Measurements from ENCODE around the gene PROM1.

GRCh38 chr4:15934259-15934658 is 149.6 kb downstream of the PROM1 start:
- TF ChIP-seq ZZZ3 (IDR thresholded peaks at IDR 0.05), result no peak
- no peak for TF ChIP-seq USF2 (CRISPR knock-in tag; IDR thresholded peaks at IDR 0.05)
- TF ChIP-seq RAD21 (CRISPR knock-in tag; conservative IDR thresholded peaks at IDR 0.05 in 1 of 2, IDR thresholded peaks at IDR 0.05 in 1 of 2), result no peak
- TF ChIP-seq, protein P1, sequence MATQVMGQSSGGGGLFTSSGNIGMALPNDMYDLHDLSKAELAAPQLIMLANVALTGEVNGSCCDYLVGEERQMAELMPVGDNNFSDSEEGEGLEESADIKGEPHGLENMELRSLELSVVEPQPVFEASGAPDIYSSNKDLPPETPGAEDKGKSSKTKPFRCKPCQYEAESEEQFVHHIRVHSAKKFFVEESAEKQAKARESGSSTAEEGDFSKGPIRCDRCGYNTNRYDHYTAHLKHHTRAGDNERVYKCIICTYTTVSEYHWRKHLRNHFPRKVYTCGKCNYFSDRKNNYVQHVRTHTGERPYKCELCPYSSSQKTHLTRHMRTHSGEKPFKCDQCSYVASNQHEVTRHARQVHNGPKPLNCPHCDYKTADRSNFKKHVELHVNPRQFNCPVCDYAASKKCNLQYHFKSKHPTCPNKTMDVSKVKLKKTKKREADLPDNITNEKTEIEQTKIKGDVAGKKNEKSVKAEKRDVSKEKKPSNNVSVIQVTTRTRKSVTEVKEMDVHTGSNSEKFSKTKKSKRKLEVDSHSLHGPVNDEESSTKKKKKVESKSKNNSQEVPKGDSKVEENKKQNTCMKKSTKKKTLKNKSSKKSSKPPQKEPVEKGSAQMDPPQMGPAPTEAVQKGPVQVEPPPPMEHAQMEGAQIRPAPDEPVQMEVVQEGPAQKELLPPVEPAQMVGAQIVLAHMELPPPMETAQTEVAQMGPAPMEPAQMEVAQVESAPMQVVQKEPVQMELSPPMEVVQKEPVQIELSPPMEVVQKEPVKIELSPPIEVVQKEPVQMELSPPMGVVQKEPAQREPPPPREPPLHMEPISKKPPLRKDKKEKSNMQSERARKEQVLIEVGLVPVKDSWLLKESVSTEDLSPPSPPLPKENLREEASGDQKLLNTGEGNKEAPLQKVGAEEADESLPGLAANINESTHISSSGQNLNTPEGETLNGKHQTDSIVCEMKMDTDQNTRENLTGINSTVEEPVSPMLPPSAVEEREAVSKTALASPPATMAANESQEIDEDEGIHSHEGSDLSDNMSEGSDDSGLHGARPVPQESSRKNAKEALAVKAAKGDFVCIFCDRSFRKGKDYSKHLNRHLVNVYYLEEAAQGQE (IDR thresholded peaks at IDR 0.05; ENCODE audit: borderline replicate concordance), result no peak
- TF ChIP-seq, protein P1 (CRISPR knock-in tag; IDR thresholded peaks at IDR 0.05; ENCODE audit: low read depth), result no peak
- no peak for TF ChIP-seq KAT7 (CRISPR knock-in tag; IDR thresholded peaks at IDR 0.05; ENCODE audit: borderline replicate concordance)
- TF ChIP-seq, protein P2, sequence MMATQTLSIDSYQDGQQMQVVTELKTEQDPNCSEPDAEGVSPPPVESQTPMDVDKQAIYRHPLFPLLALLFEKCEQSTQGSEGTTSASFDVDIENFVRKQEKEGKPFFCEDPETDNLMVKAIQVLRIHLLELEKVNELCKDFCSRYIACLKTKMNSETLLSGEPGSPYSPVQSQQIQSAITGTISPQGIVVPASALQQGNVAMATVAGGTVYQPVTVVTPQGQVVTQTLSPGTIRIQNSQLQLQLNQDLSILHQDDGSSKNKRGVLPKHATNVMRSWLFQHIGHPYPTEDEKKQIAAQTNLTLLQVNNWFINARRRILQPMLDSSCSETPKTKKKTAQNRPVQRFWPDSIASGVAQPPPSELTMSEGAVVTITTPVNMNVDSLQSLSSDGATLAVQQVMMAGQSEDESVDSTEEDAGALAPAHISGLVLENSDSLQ (IDR thresholded peaks at IDR 0.05), result no peak
- TF ChIP-seq, protein P3, sequence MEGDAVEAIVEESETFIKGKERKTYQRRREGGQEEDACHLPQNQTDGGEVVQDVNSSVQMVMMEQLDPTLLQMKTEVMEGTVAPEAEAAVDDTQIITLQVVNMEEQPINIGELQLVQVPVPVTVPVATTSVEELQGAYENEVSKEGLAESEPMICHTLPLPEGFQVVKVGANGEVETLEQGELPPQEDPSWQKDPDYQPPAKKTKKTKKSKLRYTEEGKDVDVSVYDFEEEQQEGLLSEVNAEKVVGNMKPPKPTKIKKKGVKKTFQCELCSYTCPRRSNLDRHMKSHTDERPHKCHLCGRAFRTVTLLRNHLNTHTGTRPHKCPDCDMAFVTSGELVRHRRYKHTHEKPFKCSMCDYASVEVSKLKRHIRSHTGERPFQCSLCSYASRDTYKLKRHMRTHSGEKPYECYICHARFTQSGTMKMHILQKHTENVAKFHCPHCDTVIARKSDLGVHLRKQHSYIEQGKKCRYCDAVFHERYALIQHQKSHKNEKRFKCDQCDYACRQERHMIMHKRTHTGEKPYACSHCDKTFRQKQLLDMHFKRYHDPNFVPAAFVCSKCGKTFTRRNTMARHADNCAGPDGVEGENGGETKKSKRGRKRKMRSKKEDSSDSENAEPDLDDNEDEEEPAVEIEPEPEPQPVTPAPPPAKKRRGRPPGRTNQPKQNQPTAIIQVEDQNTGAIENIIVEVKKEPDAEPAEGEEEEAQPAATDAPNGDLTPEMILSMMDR (IDR thresholded peaks at IDR 0.05 in 2 of 3, conservative IDR thresholded peaks at IDR 0.05 in 1 of 3; ENCODE audit: insufficient read depth in 2 of 3, low read depth in 1 of 3, low read length in 3 of 3), result no peak
- TF ChIP-seq, protein P4, sequence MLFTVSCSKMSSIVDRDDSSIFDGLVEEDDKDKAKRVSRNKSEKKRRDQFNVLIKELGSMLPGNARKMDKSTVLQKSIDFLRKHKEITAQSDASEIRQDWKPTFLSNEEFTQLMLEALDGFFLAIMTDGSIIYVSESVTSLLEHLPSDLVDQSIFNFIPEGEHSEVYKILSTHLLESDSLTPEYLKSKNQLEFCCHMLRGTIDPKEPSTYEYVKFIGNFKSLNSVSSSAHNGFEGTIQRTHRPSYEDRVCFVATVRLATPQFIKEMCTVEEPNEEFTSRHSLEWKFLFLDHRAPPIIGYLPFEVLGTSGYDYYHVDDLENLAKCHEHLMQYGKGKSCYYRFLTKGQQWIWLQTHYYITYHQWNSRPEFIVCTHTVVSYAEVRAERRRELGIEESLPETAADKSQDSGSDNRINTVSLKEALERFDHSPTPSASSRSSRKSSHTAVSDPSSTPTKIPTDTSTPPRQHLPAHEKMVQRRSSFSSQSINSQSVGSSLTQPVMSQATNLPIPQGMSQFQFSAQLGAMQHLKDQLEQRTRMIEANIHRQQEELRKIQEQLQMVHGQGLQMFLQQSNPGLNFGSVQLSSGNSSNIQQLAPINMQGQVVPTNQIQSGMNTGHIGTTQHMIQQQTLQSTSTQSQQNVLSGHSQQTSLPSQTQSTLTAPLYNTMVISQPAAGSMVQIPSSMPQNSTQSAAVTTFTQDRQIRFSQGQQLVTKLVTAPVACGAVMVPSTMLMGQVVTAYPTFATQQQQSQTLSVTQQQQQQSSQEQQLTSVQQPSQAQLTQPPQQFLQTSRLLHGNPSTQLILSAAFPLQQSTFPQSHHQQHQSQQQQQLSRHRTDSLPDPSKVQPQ (CRISPR knock-in tag; IDR thresholded peaks at IDR 0.05; ENCODE audit: borderline replicate concordance), result no peak
- TF ChIP-seq, protein P5, sequence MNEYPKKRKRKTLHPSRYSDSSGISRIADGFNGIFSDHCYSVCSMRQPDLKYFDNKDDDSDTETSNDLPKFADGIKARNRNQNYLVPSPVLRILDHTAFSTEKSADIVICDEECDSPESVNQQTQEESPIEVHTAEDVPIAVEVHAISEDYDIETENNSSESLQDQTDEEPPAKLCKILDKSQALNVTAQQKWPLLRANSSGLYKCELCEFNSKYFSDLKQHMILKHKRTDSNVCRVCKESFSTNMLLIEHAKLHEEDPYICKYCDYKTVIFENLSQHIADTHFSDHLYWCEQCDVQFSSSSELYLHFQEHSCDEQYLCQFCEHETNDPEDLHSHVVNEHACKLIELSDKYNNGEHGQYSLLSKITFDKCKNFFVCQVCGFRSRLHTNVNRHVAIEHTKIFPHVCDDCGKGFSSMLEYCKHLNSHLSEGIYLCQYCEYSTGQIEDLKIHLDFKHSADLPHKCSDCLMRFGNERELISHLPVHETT (CRISPR knock-in tag; conservative IDR thresholded peaks at IDR 0.05 in 1 of 2, IDR thresholded peaks at IDR 0.05 in 1 of 2), result no peak
- TF ChIP-seq HDAC2 (IDR thresholded peaks at IDR 0.05), result no peak
- TF ChIP-seq POLR3A (IDR thresholded peaks at IDR 0.05; ENCODE audit: borderline replicate concordance, extremely low read depth, insufficient read depth, insufficient read length), result no peak
- TF ChIP-seq BRD9 (IDR thresholded peaks at IDR 0.05; ENCODE audit: low read depth, partially characterized antibody), result no peak
- TF ChIP-seq ZBTB17 (CRISPR knock-in tag; IDR thresholded peaks at IDR 0.05), result no peak

Data from K562 (cell line).